Left lobe of liver (tissue), 2 donors: ENCODE data around the gene PLXDC2. TPM values are rescaled to one million over a fixed set of nuclear protein-coding genes. Genes with fewer than 3 reads are reported as not detected.
A peak's percentile ranks its signal among the peaks of the same experiment; 100 is the strongest.
"Not testable (repeated sequence)": the region's sequence is repeated elsewhere in the genome, so short reads cannot be mapped to it uniquely, and the experiment has no call there.

Experiments
- ATAC-seq: fragments of 200-7000 bp; cut with Tn5 transposase; one replicate; pipeline ENCODE4 v1.9.1; 2020; ENCODE audit warnings: mild to moderate bottlenecking, moderate library complexity
- DNase-seq: peaks from one replicate; pipeline ENCODE4 v3.0.0-alpha.2; 2020; ENCODE audit warnings: low spot score
- total RNA-seq: library from RNA; stranded (reverse); gene quantifications from one replicate; pipeline ENCODE4 v1.2.1, GENCODE V29; 2021
- donor health status: DM: no; HTN: no; CAD: no; lungs with moderate emphysema.
- donor health status: DM: no; HTN: yes; CAD: no.

PLXDC2 gene
- total RNA-seq, 1 donor from 2014 or later, result 5.0 TPM

- DNase-seq, result no peak
- no peak for ATAC-seq
Measured at GRCh38 chr10:20158086-20158485, 341.9 kb downstream of the PLXDC2 start.

GRCh38 chr10:20162123-20162522, 345.9 kb downstream of the PLXDC2 start:
- ATAC-seq, result no peak
- DNase-seq, result no peak

GRCh38 chr10:20166096-20166675, 350.0 kb downstream of the PLXDC2 start:
- no peak for DNase-seq
- no peak for ATAC-seq

GRCh38 chr10:20170661-20171060, 354.4 kb downstream of the PLXDC2 start:
- ATAC-seq (no peak), DNase-seq (no peak)

GRCh38 chr10:20173046-20173445, 356.8 kb downstream of the PLXDC2 start:
- DNase-seq, result no peak

GRCh38 chr10:20175719-20176118, 359.5 kb downstream of the PLXDC2 start:
- DNase-seq (no peak), ATAC-seq (no peak)

More at GRCh38 chr10:20173046-20173445, 356.8 kb downstream of the PLXDC2 start:
- no peak for ATAC-seq

GRCh38 chr10:20180766-20181165, 364.5 kb downstream of the PLXDC2 start:
- DNase-seq (no peak), ATAC-seq (no peak)

- ATAC-seq, result no peak
Measured at GRCh38 chr10:20181434-20181833, 365.2 kb downstream of the PLXDC2 start.

GRCh38 chr10:20185116-20185515, 368.9 kb downstream of the PLXDC2 start:
- no peak for DNase-seq
- ATAC-seq, result no peak

More at GRCh38 chr10:20181434-20181833, 365.2 kb downstream of the PLXDC2 start:
- no peak for DNase-seq

- not testable (repeated sequence) for ATAC-seq, DNase-seq
Measured at GRCh38 chr10:20191392-20191791, 375.2 kb downstream of the PLXDC2 start.

- ATAC-seq (no peak), DNase-seq (no peak)
Measured at GRCh38 chr10:20195076-20195475, 378.8 kb downstream of the PLXDC2 start.

- ATAC-seq (no peak), DNase-seq (no peak)
Measured at GRCh38 chr10:20200758-20201157, 384.5 kb downstream of the PLXDC2 start.

- ATAC-seq (no peak), DNase-seq (no peak)
Measured at GRCh38 chr10:20202337-20202736, 386.1 kb downstream of the PLXDC2 start.

GRCh38 chr10:20207653-20208052, 391.4 kb downstream of the PLXDC2 start:
- DNase-seq (no peak), ATAC-seq (no peak)

GRCh38 chr10:20209098-20209497, 392.9 kb downstream of the PLXDC2 start:
- ATAC-seq, DNase-seq: not testable (repeated sequence)

- DNase-seq, result no peak
- no peak for ATAC-seq
Measured at GRCh38 chr10:20215547-20216152, 399.4 kb downstream of the PLXDC2 start.

- ATAC-seq (no peak), DNase-seq (no peak)
Measured at GRCh38 chr10:20221356-20221755, 405.1 kb downstream of the PLXDC2 start.

GRCh38 chr10:20228729-20229128, 412.5 kb downstream of the PLXDC2 start:
- DNase-seq (no peak), ATAC-seq (peak; percentile 36)

GRCh38 chr10:20232079-20232705, 416.0 kb downstream of the PLXDC2 start:
- no peak for DNase-seq
- no peak for ATAC-seq

GRCh38 chr10:20233423-20233822, 417.2 kb downstream of the PLXDC2 start:
- ATAC-seq (no peak), DNase-seq (no peak)

- no peak for DNase-seq
- no peak for ATAC-seq
Measured at GRCh38 chr10:20234579-20234978, 418.3 kb downstream of the PLXDC2 start.

GRCh38 chr10:20237091-20237570, 420.9 kb downstream of the PLXDC2 start:
- DNase-seq (no peak), ATAC-seq (no peak)
